ENCODE data around the gene NETO1. TPM values are rescaled to one million over a fixed set of nuclear protein-coding genes. Genes with fewer than 3 reads are reported as not detected.

The NETO1 gene
- total RNA-seq, 6 experiments from 2014 or later, result not detected

- TF ChIP-seq, protein P1, sequence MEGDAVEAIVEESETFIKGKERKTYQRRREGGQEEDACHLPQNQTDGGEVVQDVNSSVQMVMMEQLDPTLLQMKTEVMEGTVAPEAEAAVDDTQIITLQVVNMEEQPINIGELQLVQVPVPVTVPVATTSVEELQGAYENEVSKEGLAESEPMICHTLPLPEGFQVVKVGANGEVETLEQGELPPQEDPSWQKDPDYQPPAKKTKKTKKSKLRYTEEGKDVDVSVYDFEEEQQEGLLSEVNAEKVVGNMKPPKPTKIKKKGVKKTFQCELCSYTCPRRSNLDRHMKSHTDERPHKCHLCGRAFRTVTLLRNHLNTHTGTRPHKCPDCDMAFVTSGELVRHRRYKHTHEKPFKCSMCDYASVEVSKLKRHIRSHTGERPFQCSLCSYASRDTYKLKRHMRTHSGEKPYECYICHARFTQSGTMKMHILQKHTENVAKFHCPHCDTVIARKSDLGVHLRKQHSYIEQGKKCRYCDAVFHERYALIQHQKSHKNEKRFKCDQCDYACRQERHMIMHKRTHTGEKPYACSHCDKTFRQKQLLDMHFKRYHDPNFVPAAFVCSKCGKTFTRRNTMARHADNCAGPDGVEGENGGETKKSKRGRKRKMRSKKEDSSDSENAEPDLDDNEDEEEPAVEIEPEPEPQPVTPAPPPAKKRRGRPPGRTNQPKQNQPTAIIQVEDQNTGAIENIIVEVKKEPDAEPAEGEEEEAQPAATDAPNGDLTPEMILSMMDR (IDR thresholded peaks at IDR 0.05), result no peak
- Mint-ChIP-seq H3K36me3 (ENCODE audit: low read depth) (no peaks in the 10 kb centered on the region), H3K9me3 (peaks cover 4% of the 10 kb centered on the region; the same call in 1 of the 2 replicates), H3K27me3 (ENCODE audit: insufficient read depth) (peaks cover 4% of the 10 kb centered on the region), H3K27ac (no peak overlapping the region), H3K4me1 (ENCODE audit: low read depth) (no peaks in the 10 kb centered on the region), H3K4me3 (no peak overlapping the region)
- no peak for DNase-seq
Measured at GRCh38 chr18:72727776-72728175, 140.0 kb downstream of the NETO1 start.

- H3K4me1 Mint-ChIP-seq (ENCODE audit: low read depth), result no peaks in the 10 kb centered on the region
- H3K27ac Mint-ChIP-seq, result no peak overlapping the region
- peaks cover 4% of the 10 kb centered on the region; the same call in 1 of the 2 replicates for H3K9me3 Mint-ChIP-seq
- TF ChIP-seq, protein P1 (IDR thresholded peaks at IDR 0.05), result no peak
- DNase-seq, result no peak
- no peaks in the 10 kb centered on the region for H3K36me3 Mint-ChIP-seq (ENCODE audit: low read depth)
- H3K27me3 Mint-ChIP-seq (ENCODE audit: insufficient read depth), result peaks cover 4% of the 10 kb centered on the region
- H3K4me3 Mint-ChIP-seq, result no peak overlapping the region
Measured at GRCh38 chr18:72727038-72727655, 140.6 kb downstream of the NETO1 start.

- Mint-ChIP-seq H3K4me1 (ENCODE audit: low read depth) (no peaks in the 10 kb centered on the region), H3K36me3 (ENCODE audit: low read depth) (no peaks in the 10 kb centered on the region), H3K9me3 (peaks cover 4% of the 10 kb centered on the region; the same call in 1 of the 2 replicates), H3K27ac (no peak overlapping the region), H3K27me3 (ENCODE audit: insufficient read depth) (peaks cover 4% of the 10 kb centered on the region), H3K4me3 (no peak overlapping the region)
- no peak for DNase-seq
- TF ChIP-seq, protein P1 (IDR thresholded peaks at IDR 0.05), result no peak
Measured at GRCh38 chr18:72726201-72726600, 141.6 kb downstream of the NETO1 start.

DNA sequence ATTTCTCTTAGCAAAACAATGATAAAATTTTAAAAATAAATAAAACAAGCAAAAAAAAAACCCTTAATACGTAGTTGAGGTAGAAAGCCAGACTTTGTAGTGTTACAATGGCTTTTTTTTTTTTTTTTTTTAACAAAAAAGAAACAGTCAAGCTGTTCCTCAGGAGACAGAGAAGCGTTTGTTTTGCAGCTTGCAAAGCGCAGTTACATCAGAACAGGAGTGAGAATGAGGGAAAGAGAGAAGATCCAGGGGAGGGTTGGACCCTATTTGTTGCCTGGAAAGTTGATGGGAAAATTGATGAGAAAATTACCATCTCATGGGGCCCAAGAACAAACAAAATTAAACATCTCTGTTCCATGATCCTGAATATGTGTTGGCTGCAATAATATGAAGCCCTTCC lies 146.5 kb downstream of the NETO1 start:
- H3K27me3 Mint-ChIP-seq (ENCODE audit: insufficient read depth), result no peaks in the 10 kb centered on the region; the same call in 1 of the 2 replicates
- H3K4me1 Mint-ChIP-seq (ENCODE audit: low read depth), result no peaks in the 10 kb centered on the region
- TF ChIP-seq, protein P1 (IDR thresholded peaks at IDR 0.05), result no peak
- no peaks in the 10 kb centered on the region for H3K36me3 Mint-ChIP-seq (ENCODE audit: low read depth)
- H3K27ac Mint-ChIP-seq, result no peak overlapping the region
- no peak for DNase-seq
- H3K4me3 Mint-ChIP-seq, result no peak overlapping the region
- H3K9me3 Mint-ChIP-seq, result peaks cover 7% of the 10 kb centered on the region; the same call in 1 of the 2 replicates

DNA sequence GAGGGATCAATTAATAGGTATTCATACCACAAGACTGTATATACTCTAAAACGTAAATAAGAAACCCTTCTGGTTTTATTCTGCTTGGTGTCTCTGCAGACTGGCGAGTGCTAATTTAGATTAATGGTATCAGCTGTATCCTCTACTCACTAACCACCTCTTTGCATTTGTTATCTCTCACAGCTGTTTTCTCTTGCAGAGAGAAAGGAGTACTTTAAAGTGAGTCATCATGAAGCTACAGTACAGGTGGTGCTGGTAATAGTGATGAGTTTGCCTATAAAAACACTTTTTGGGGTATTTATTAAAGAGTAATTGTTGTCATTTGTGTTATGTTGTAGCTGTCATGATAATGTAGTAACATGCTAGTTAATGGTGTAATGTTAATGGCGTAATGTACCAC lies 147.7 kb downstream of the NETO1 start:
- no peak overlapping the region for H3K4me3 Mint-ChIP-seq
- no peaks in the 10 kb centered on the region for H3K36me3 Mint-ChIP-seq (ENCODE audit: low read depth)
- H3K27ac Mint-ChIP-seq, result no peak overlapping the region
- TF ChIP-seq, protein P1 (IDR thresholded peaks at IDR 0.05), result no peak
- peaks cover 4% of the 10 kb centered on the region; the same call in 1 of the 2 replicates for H3K9me3 Mint-ChIP-seq
- H3K27me3 Mint-ChIP-seq (ENCODE audit: insufficient read depth), result no peaks in the 10 kb centered on the region; the same call in 1 of the 2 replicates
- H3K4me1 Mint-ChIP-seq (ENCODE audit: low read depth), result no peaks in the 10 kb centered on the region
- no peak for DNase-seq

Measured in HFFc6 (cell line).